ENCODE measurements around the gene MSH5.
"Not testable (repeated sequence)": the region's sequence is repeated elsewhere in the genome, so short reads cannot be mapped to it uniquely, and the experiment has no call there.

Gene MSH5

DNA sequence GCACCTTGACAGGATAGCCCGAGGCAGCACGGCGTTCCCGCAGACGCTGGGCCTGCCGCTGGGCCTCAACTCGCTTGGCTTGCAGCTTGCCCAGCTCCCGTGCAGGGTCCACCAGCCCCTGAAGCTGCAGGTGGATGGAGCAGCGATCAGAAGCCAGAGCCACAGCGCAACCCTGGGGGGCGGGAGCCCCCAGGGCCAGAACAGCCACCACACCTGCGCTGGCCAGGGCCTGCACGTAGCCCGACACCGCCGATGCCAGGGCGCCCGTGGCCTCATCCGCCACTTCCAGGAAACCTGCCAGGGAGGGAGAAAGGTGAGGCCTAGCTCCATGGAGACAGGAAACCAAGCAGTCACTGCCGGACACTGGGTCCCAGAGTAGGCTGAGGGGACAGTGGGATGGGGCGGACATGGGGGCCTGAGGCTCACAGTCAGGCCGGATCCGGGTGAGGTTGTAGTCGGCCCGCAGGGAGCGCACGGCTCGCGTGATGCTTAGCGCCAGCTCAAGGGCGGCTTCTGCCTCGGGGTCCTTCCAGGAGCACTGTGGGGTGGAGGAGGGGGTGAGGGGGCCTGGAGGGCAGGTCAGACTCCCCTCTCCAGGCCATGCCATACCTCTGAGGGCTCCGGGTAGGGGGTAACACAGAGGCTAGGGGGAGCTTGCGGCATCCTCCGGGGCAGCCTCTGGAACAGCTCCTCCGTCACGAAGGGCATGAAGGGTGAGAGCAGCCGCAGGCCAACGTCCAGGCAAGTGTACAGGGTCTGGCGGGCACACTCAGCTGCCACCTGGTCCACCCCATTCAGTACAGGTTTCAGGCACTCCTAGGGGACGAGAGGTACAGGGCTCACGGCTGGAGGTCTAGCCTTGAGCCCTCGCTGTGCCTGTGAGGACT is 39.4 kb downstream of the MSH5 start:
- no peak for DNase-seq (ENCODE audit: low read depth in 2 of 2)

- DNase-seq (ENCODE audit: low read depth in 2 of 2): no peak
These were observed 40.1 kb downstream of the MSH5 start for GRCh38 chr6:31779908-31780307.

- no peak for DNase-seq (ENCODE audit: low read depth in 2 of 2)
These were observed 40.9 kb downstream of the MSH5 start for GRCh38 chr6:31780507-31781243.

DNA sequence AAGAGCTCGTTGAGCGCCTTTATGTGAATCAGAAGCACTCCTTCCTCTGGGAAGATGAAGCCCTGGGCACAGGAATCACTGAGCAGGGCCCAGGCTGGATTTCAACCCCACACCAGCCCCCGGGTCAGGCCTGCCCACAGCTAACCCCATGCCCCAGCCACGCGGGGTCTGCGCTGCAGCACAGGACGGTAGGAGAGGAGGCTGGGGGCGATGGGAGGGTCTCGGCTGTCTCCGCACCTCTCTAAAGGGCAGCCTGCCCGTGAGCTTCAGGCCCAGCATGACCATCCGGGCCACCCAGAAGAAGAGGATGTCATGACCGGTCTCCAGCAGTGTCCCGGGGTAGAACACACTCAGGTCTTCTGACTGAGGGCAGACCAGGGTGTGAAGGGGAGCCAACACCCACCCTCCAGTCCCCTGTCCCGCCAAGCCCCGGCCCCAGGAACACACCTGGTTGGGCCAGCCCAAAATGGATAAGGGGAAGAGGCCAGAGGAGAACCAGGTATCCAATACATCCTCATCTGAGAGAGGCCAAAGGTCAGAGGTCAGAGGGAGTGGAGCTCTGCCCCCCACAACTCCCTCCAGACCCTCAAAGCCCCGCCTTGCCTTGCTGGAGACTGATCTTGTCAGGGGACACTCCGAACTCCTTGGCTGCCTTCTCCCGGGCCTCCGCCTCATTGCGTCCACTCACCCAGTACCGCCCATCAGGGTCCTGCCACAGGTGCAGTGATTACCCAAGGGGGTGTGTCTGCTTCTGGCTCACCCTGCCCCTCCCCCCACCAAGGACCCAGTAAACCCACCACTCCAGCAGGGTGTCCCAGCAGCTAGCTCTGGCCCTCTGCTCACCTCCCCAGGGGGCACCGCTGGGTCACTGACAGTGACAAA is 41.7 kb downstream of the MSH5 start:
- DNase-seq (ENCODE audit: low read depth in 2 of 2): no peak

DNA sequence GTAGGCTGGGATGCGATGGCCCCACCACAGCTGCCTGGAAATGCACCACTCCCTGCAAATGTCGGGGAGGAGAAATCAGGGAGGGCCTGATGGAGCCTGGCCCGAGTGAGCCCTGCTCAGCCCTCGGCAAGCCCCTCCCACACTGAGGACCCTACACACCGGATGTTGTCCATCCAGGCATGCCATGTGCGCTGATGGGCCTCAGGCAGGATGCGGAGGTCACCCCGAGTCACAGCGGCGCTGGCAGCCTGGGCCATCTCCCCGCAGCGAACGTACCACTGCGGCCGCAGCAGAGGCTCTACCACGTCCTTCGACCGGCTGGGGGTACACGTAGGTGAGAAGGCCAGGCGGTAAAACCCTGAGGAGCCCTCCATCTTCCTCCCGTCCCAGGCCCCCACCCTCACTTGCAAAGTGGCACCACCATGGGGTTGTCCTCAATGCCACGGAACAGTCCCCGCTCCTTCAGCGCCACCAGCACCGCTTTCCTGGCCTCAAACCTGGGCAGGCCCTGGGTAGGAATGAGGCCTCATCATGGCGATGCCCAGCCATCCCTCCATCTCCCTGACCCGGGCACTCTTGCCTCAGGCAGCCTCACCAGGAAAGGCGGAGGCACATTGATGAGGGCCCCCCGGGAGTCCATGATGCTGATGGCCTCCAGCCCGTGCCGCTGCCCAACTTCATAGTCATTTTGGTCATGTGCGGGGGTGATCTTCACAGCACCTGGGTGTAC is 42.5 kb downstream of the MSH5 start:
- DNase-seq (ENCODE audit: low read depth in 2 of 2): no peak

GRCh38 chr6:31784098-31784925 is 44.5 kb downstream of the MSH5 start:
- DNase-seq (ENCODE audit: low read depth in 2 of 2): no peak

GRCh38 chr6:31785475-31785874 is 45.7 kb downstream of the MSH5 start:
- DNase-seq (ENCODE audit: low read depth in 2 of 2): no peak

DNA sequence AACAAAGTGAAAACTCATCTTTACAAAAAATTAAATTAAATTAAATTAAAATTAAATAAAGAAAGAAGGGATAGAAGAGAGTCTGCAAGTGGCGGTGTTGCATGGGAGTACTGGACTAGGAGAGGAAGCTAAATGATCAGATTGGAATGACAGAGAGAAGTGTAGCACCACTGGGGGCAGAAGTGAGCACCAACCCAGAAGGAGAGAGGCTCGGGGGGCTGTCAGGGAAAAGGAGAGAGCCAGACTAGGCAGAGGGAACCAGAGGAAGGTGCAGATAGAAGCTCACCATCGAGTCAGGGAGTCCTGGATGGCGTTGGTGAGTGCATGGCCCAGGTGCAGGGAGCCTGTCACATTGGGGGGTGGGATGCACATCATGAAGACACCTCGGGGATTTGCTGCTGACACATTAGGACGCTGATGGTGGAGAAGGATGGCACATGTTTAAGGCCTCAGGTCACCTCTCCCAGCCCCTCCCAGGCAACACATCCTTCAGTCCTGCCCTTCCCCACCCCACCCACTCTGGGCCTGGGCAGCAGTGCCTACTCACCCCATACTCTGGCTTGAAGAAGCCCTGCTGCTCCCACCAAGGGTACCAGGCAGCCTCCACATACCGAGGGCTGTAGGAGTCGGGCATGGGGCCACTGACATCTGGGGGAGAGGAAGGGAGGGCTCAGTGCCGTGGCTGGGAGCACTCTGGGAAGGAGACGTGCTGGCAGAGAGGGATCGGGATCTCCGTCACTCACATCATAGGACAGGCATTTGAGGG is 51.7 kb downstream of the MSH5 start:
- DNase-seq (ENCODE audit: low read depth in 2 of 2): no peak

DNA sequence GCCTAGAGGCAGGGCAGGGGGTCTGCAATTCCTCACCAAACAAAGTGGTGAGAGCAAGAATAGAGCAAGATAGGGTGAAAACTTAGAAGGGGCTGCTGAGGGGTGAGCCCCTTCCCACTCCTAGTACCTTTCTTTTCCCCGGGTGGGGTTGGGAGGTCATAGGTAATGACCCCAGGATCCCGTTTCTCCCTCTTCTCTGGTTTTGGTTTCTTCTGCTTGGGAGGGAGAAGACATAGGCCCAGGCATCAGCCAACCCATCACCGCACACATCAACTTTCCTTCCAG is 52.2 kb downstream of the MSH5 start:
- DNase-seq (ENCODE audit: low read depth in 2 of 2): no peak

GRCh38 chr6:31792761-31793171 is 53.0 kb downstream of the MSH5 start:
- no peak for DNase-seq (ENCODE audit: low read depth in 2 of 2)

- DNase-seq (ENCODE audit: low read depth in 2 of 2): not testable (repeated sequence)
These were observed 54.1 kb downstream of the MSH5 start for GRCh38 chr6:31793927-31794245.

DNA sequence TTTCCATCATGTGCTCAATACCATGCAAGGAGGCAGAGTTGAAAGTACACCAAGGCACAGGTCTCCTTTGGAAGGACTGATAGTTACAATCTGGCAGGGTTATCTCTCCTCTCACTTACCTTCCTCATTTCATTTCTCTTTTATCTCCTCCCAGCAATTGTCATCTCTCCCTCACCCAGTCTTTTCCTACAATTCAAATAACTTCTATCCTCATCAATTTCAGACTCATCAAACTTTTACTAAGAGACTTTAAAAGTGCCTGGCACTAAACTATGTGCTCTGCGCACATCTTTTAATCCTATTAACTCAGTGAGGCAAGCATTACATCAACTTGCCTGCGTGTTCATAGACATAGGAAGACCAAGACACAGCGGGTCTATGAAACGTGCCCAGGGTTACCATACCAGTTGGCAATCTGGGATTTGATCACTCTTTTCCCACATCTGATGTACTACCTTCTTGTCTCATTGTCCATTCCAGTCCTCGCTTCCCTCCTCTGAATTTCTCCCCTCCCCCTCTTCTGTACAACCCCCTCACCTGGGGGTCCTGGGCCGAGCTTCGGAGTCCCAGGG is 54.6 kb downstream of the MSH5 start:
- no peak for DNase-seq (ENCODE audit: low read depth in 2 of 2)

DNA sequence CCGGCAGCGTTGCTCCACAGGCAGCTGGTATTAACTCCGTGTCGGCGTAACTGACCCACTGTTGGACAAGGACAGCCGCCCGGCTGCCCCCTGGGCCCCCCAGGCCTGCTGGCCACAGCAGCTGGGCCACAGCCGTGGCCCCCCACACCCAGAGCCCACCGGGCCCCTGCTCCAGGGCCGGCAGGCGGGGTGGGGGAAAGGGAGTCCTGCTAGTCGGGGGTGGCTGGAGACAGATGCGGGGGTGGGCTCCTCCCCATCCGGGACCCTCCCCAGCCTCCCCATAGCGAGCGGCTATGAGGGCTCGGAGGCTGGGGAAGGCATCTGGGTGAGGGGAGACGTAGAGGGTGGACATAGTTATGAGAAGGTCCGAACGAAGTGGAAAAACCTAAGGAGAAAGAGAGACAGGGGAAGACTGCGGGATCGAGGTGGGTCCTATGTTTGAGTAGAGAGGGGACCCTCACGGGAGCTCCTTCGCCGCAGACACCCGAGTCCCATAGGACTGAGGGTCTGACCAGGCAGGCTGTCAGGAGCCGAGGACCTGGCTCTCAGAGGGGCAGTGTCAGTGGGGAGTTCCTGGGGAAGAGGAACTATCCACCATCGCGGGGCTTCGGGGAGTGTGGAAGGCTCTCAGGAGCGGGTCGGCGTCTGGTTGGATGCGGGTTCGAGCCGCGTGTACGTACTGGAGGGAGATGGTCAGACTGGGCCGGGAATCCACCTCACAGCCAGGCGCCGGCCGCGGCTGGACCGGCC is 55.2 kb downstream of the MSH5 start:
- DNase-seq (ENCODE audit: low read depth in 2 of 2): no peak

- peak; percentile 68 to 69 for DNase-seq (ENCODE audit: low read depth in 2 of 2)
These were observed 56.0 kb downstream of the MSH5 start, which contains the start of gene VARS1 for GRCh38 chr6:31795616-31796298. VARS1 (minus strand) TSS chr6:31795752; CDS start chr6:31795217, 535 bp downstream.

GRCh38 chr6:31796993-31797385 is 57.2 kb downstream of the MSH5 start:
- no peak for DNase-seq (ENCODE audit: low read depth in 2 of 2)

DNA sequence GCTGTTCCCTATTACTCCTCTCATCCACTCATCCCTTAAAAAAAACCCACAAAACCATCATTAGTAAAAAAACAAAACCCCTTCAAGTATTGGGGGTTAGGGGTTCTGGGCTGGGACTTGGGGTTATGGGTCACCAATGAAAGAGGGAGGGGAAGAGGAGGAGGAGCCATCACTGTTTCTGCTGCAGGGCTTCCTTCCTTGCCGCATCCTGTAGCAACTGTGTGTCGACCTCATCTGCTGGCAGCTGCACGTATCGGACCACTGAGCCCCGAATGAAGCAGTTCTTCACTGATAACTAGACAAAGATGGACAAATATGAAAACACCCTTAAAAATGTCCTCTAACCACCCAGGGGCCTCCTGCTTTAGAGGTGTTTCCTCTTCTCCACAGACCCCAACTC is 57.8 kb downstream of the MSH5 start:
- no peak for DNase-seq (ENCODE audit: low read depth in 2 of 2)

DNA sequence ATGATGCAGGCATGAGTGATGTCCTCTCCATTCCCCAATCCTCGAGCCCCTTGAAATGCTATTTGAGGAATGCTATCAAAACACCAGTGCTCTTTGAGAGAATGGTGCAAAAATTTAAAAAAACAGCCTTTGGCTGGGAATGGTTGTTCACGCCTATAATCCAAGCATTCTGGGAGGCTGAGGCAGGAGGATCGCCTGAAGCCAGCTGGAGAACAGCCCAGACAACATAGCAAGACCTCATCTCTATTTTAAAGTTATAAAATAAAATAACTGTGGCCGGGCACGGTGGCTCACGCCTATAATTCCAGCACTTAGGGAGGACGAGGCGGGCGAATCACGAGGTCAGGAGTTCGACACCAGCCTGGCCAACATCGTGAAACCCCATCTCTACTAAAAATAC is 60.0 kb downstream of the MSH5 start:
- DNase-seq (ENCODE audit: low read depth in 2 of 2): no peak
